H9 (cell line): ENCODE measurements around the gene FAM163B. TPM values are rescaled to one million over a fixed set of nuclear protein-coding genes. Genes with fewer than 3 reads are reported as not detected.

Source experiments
- DNase-seq: peaks from one replicate; pipeline ENCODE4 v3.0.0-alpha.2; 2017
- H2AFZ ChIP-seq: one replicate; pipeline ENCODE4 v1.6.1; 2013; ENCODE audit warnings: mild to moderate bottlenecking, low read length, control low read depth, moderate library complexity
- H2AK5ac ChIP-seq: 2 replicates; pipeline ENCODE4 v1.6.1; 2013; ENCODE audit warnings: low read length, control low read depth, mixed read lengths; ENCODE audit not compliant: insufficient read length
- H2BK120ac ChIP-seq: one replicate; pipeline ENCODE4 v1.6.1; 2013; ENCODE audit warnings: low read depth, mild to moderate bottlenecking, low read length, control low read depth, inconsistent platforms; ENCODE audit not compliant: poor library complexity, severe bottlenecking
- H2BK12ac ChIP-seq: 2 replicates; pipeline ENCODE4 v1.6.1; 2013; ENCODE audit warnings: low read length, control low read depth, mixed read lengths, low read depth; ENCODE audit not compliant: insufficient read length
- H2BK15ac ChIP-seq: 2 replicates; pipeline ENCODE4 v1.6.1; 2013; ENCODE audit warnings: low read depth, low read length, control low read depth
- H2BK20ac ChIP-seq: one replicate; pipeline ENCODE4 v1.6.1; 2013; ENCODE audit warnings: low read depth, mild to moderate bottlenecking, low read length, control low read depth, inconsistent platforms; ENCODE audit not compliant: poor library complexity, severe bottlenecking
- H2BK5ac ChIP-seq: 2 replicates; pipeline ENCODE4 v1.6.1; 2013; ENCODE audit warnings: low read length, control low read depth, mixed read lengths; ENCODE audit not compliant: insufficient read length
- H3K14ac ChIP-seq: 2 replicates; pipeline ENCODE4 v1.6.1; 2013; ENCODE audit warnings: low read length, control low read depth; ENCODE audit not compliant: insufficient read depth
- H3K18ac ChIP-seq: 2 replicates; pipeline ENCODE4 v1.6.1; 2013; ENCODE audit warnings: low read depth, mild to moderate bottlenecking, mixed read lengths, low read length, control low read depth; ENCODE audit not compliant: insufficient read length
- H3K23ac ChIP-seq: 2 replicates; pipeline ENCODE4 v1.6.1; 2013; ENCODE audit warnings: low read length, control low read depth, mixed read lengths, low read depth; ENCODE audit not compliant: insufficient read length
- H3K23me2 ChIP-seq: 2 replicates; pipeline ENCODE4 v1.6.1; 2013; ENCODE audit warnings: low read depth, mild to moderate bottlenecking, mixed read lengths, low read length, control low read depth; ENCODE audit not compliant: insufficient read length, poor library complexity, severe bottlenecking
- H3K27ac ChIP-seq: 2 replicates; pipeline ENCODE4 v1.5.1; 2013; ENCODE audit warnings: low read length, control low read depth, mixed read lengths, low read depth; ENCODE audit not compliant: insufficient read length
- H3K27me3 ChIP-seq: 2 replicates; pipeline ENCODE4 v1.6.1; 2013; ENCODE audit warnings: low read length, control low read depth, inconsistent platforms; ENCODE audit not compliant: insufficient read depth
- H3K4ac ChIP-seq: 2 replicates; pipeline ENCODE4 v1.6.1; 2013; ENCODE audit warnings: low read depth, mild to moderate bottlenecking, control low read depth, inconsistent platforms, low read length, moderate library complexity
- H3K4me1 ChIP-seq: 2 replicates; pipeline ENCODE4 v1.6.1; 2013; ENCODE audit warnings: low read length, control low read depth, inconsistent platforms; ENCODE audit not compliant: insufficient read depth
- H3K4me2 ChIP-seq: 2 replicates; pipeline ENCODE4 v1.6.1; 2013; ENCODE audit warnings: low read length, control low read depth, mixed read lengths; ENCODE audit not compliant: insufficient read length, insufficient read depth
- H3K56ac ChIP-seq: 2 replicates; pipeline ENCODE4 v1.6.1; 2013; ENCODE audit warnings: low read depth, mild to moderate bottlenecking, mixed read lengths, low read length, control low read depth; ENCODE audit not compliant: insufficient read length
- H3K79me1 ChIP-seq: 2 replicates; pipeline ENCODE4 v1.6.1; 2013; ENCODE audit warnings: low read depth, mild to moderate bottlenecking, moderate library complexity, low read length, control low read depth, inconsistent platforms; ENCODE audit not compliant: insufficient read depth, poor library complexity, severe bottlenecking
- H3K79me2 ChIP-seq: 2 replicates; pipeline ENCODE4 v1.6.1; 2013; ENCODE audit warnings: low read length, control low read depth, inconsistent platforms; ENCODE audit not compliant: insufficient read depth
- H3K9ac ChIP-seq: 2 replicates; pipeline ENCODE4 v1.6.1; 2013; ENCODE audit warnings: low read length, control low read depth, mixed read lengths; ENCODE audit not compliant: insufficient read length; ENCODE audit errors: extremely low read depth
- H3K9me3 ChIP-seq: one replicate; pipeline ENCODE4 v1.6.1; 2013; ENCODE audit warnings: low read depth, low read length, inconsistent platforms; ENCODE audit not compliant: control insufficient read depth
- H3T11ph ChIP-seq: one replicate; pipeline ENCODE4 v1.6.1; 2013; ENCODE audit warnings: mild to moderate bottlenecking, low read length, control low read depth, inconsistent platforms
- H4K20me1 ChIP-seq: one replicate; pipeline ENCODE4 v1.6.1; 2013; ENCODE audit not compliant: control insufficient read depth, insufficient read length, insufficient read depth
- H4K5ac ChIP-seq: 2 replicates; pipeline ENCODE4 v1.6.1; 2013; ENCODE audit warnings: low read depth, mild to moderate bottlenecking, mixed read lengths, low read length, control low read depth; ENCODE audit not compliant: insufficient read length
- H4K8ac ChIP-seq: replicated peaks from 2 replicates; pipeline ENCODE4 v1.6.1; 2013; ENCODE audit warnings: low read length, control low read depth, mixed read lengths, low read depth; ENCODE audit not compliant: insufficient read length
- H4K91ac ChIP-seq: 2 replicates; pipeline ENCODE4 v1.6.1; 2013; ENCODE audit warnings: low read depth, mild to moderate bottlenecking, moderate library complexity, mixed read lengths, low read length, control low read depth; ENCODE audit not compliant: insufficient read length
- H3K27ac Mint-ChIP-seq, 3 experiments: 2 replicates in 2 of 3; 3 replicates in 1 of 3; pipeline ENCODE4 v1.8.0; 2020 to 2021; ENCODE audit warnings: mixed read lengths in 3 of 3, mild to moderate bottlenecking in 1 of 3, moderate library complexity in 1 of 3
- H3K27me3 Mint-ChIP-seq: 2 replicates; pipeline ENCODE4 v1.8.0; 2021; ENCODE audit warnings: low read depth, mild to moderate bottlenecking, moderate library complexity, mixed read lengths
- H3K36me3 Mint-ChIP-seq, 3 experiments: 2 replicates in 2 of 3; 3 replicates in 1 of 3; pipeline ENCODE4 v1.8.0; 2020 to 2021; ENCODE audit warnings: low read depth in 3 of 3, mixed read lengths in 3 of 3; ENCODE audit not compliant: insufficient read depth in 1 of 3
- H3K4me1 Mint-ChIP-seq, 2 experiments: 2 replicates each; pipeline ENCODE4 v1.8.0; 2020; ENCODE audit warnings: mixed read lengths in 2 of 2
- H3K4me3 Mint-ChIP-seq, 2 experiments: 2 replicates in 1 of 2; 3 replicates in 1 of 2; pipeline ENCODE4 v1.8.0; 2020 to 2021; ENCODE audit warnings: mild to moderate bottlenecking in 2 of 2, mixed read lengths in 2 of 2, moderate library complexity in 1 of 2
- H3K9me3 Mint-ChIP-seq, 2 experiments: 2 replicates in 1 of 2; 3 replicates in 1 of 2; pipeline ENCODE4 v1.8.0; 2020; ENCODE audit warnings: mild to moderate bottlenecking in 2 of 2, mixed read lengths in 2 of 2, moderate library complexity in 1 of 2
- CTCF ChIP-seq: fragments of 200-600 bp; sonication (generic); conservative IDR thresholded peaks from 3 replicates; pipeline ENCODE4 v1.8.0; 2021; ENCODE audit warnings: antibody characterized with exemption, mild to moderate bottlenecking
- WGBS: extraction: QIAGEN DNeasy Blood & Tissue Kit; methylation state at CpG from one replicate; pipeline ENCODE4 v1.1.7; 2013; ENCODE audit warnings: missing lambda C conversion rate, low lambda C conversion rate, mixed read lengths; ENCODE audit not compliant: insufficient read length; ENCODE audit errors: extremely low coverage; 5-methylcytosine and 5-hydroxymethylcytosine counted together
- total RNA-seq: library from RNA; stranded (reverse); gene quantifications from 2 replicates; pipeline ENCODE4 v1.2.1, GENCODE V29; 2021

The FAM163B gene
- total RNA-seq, 1 experiment from 2014 or later: 0.39 TPM

- WGBS: no CpG with 5 or more reads among the region's 13 CpGs
- Histone ChIP-seq H3K23ac (no peak overlapping the region), H2BK120ac (no peak overlapping the region), H4K91ac (no peak overlapping the region), H2BK20ac (no peak overlapping the region), H3K4ac (no peak overlapping the region), H3K14ac (no peak overlapping the region; the same call in 1 of the 2 replicates), H4K8ac (no peak overlapping the region), H2BK5ac (no peak overlapping the region), H3K18ac (no peak overlapping the region), H3K9ac (no peak overlapping the region), H3K4me1 (no peaks in the 10 kb centered on the region; the same call in 1 of the 2 replicates), H2BK15ac (no peak overlapping the region), H3K56ac (no peak overlapping the region), H3K9me3 (no peaks in the 10 kb centered on the region), H3T11ph (no peak overlapping the region), H2AFZ (no peak overlapping the region), H2AK5ac (no peak overlapping the region), H4K5ac (no peak overlapping the region), H3K79me1 (no peaks in the 10 kb centered on the region), H3K27ac (no peak overlapping the region), H3K79me2 (no peaks in the 10 kb centered on the region), H3K4me2 (no peak overlapping the region), H3K27me3 (no peaks in the 10 kb centered on the region; the same call in 1 of the 2 replicates), H3K23me2 (no peaks in the 10 kb centered on the region), H4K20me1 (no peaks in the 10 kb centered on the region), H2BK12ac (no peak overlapping the region)
- Mint-ChIP-seq H3K4me1 (peaks cover 15 to 46% of the 10 kb centered on the region in 2 experiments), H3K27me3 (peaks cover 92% of the 10 kb centered on the region), H3K9me3 (no peaks in the 10 kb centered on the region), H3K36me3 (no peaks in the 10 kb centered on the region), H3K4me3 (no peak overlapping the region), H3K27ac (no peak overlapping the region; a peak in 2 of 7 replicates)
- no peak for TF ChIP-seq CTCF
- no peak for DNase-seq
Measured at GRCh38 chr9:133657120-133657661, 48.0 kb upstream of the FAM163B start.
